LHCN-M2 (cell line): ENCODE measurements around the gene FOLR1. TPM values are rescaled to one million over a fixed set of nuclear protein-coding genes. Genes with fewer than 3 reads are reported as not detected.
"Not testable (repeated sequence)": the region's sequence is repeated elsewhere in the genome, so short reads cannot be mapped to it uniquely, and the experiment has no call there.

Experiments used
- DNase-seq: peaks from one replicate; pipeline ENCODE4 v3.0.0-alpha.2; 2012; ENCODE audit warnings: low read depth
- polyA plus RNA-seq: library from polyadenylated mRNA; unstranded; fragments of >200 nt; gene quantifications from one replicate; pipeline ENCODE4 v1.2.1, GENCODE V29; 2012; ENCODE audit warnings: missing spikeins
- total RNA-seq: library from RNA; depleted of rRNA; stranded (reverse); fragments of >200 nt; gene quantifications from 2 replicates; pipeline ENCODE4 v1.2.3, GENCODE V29; 2014; rRNA removed

Gene FOLR1
- total RNA-seq = 0.17 TPM in 1 of 2 replicates, not detected in the other
- polyA plus RNA-seq = 0.61 TPM

- peak; percentile 12 for DNase-seq
Measured at GRCh38 chr11:72191961-72192381, at the start of gene FOLR1. Gene FOLR1, plus strand, starts transcription at chr11:72192140. Its CDS starts 34 bp downstream, at chr11:72192174.

DNA sequence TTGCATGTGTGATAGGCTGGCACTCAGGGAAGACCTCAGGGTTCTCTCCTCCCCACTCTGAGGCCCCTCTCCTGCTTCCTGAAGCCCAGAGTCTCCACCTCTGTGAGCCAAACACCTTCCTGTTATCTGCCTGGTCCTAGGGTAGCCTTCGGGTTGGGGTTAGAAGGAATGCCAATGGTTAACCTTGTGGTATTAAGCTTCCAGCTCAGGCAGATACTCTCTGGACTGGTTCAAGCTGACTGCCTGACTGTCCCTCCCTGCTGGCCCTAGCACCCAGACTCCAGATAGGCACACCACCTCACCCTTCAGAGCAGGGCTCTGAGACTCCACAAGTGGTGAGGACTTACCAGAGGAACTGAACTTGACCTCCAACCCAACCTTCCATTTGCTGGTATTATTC is 49.4 kb upstream of the FOLR1 start:
- not testable (repeated sequence) for DNase-seq

GRCh38 chr11:72144807-72145565 is 47.0 kb upstream of the FOLR1 start:
- DNase-seq = no peak

- DNase-seq = peak; percentile 51
Measured at GRCh38 chr11:72146625-72147024, 45.3 kb upstream of the FOLR1 start.

- DNase-seq = no peak
Measured at GRCh38 chr11:72150882-72151281, 41.1 kb upstream of the FOLR1 start.

GRCh38 chr11:72153874-72154273 is 38.1 kb upstream of the FOLR1 start:
- not testable (repeated sequence) for DNase-seq

- DNase-seq = no peak
Measured at GRCh38 chr11:72154816-72155215, 37.1 kb upstream of the FOLR1 start.

GRCh38 chr11:72155751-72156150 is 36.2 kb upstream of the FOLR1 start:
- DNase-seq = no peak

DNA sequence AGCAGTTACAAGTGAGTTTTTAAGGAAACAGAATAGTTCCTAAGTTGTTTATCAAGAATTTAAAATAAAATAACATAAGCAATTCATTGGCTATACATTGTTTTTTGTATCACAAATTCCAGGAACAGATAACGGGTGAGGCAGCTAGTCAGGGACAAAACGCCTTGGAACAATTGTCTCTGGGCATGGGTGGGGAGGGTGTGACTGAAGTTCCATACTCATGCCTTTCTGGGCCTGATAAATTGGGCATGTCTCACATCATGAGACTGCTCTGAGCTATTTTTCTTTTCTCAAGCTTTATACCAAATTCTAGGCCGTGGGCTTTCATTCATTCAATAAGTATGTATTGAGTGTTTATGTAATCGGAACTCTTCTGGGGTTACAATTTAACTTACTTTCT is 34.8 kb upstream of the FOLR1 start:
- no peak for DNase-seq

- DNase-seq = no peak
Measured at GRCh38 chr11:72160319-72160718, 31.6 kb upstream of the FOLR1 start.

- no peak for DNase-seq
Measured at GRCh38 chr11:72162891-72163492, 28.9 kb upstream of the FOLR1 start.

GRCh38 chr11:72164187-72164586 is 27.8 kb upstream of the FOLR1 start:
- DNase-seq = not testable (repeated sequence)

DNA sequence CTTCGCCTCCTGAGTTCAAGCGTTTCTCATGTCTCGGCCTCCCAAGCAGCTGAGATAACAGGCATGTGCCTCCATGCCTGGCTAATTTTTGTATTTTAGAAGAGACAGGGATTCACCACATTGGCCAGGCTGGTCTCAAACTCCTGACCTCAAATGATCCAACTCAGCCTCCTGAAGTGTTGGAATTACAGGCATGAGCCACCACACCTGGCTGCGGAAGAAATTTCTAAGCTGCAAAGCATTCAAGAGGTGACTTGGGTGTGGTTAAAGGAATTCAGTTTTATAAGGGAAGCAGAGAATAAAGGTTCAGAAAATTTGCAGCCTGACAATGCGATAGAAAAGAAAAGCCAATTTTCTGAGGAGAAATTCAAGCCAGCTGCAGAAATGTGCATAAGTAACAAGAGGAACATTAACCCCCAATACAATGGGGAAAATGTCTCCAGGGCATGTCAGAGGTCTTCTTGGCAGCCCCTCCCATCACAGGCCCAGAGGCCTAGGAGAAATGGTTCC is 22.8 kb upstream of the FOLR1 start:
- DNase-seq = not testable (repeated sequence)

GRCh38 chr11:72169754-72170153 is 22.2 kb upstream of the FOLR1 start:
- DNase-seq = not testable (repeated sequence)

GRCh38 chr11:72172043-72172442 is 19.9 kb upstream of the FOLR1 start:
- DNase-seq = not testable (repeated sequence)

- DNase-seq = no peak
Measured at GRCh38 chr11:72173291-72173690, 18.6 kb upstream of the FOLR1 start.

GRCh38 chr11:72174302-72175070 is 17.5 kb upstream of the FOLR1 start:
- no peak for DNase-seq

- DNase-seq = no peak
Measured at GRCh38 chr11:72177656-72178055, 14.3 kb upstream of the FOLR1 start.

GRCh38 chr11:72179049-72179803 is 12.7 kb upstream of the FOLR1 start:
- DNase-seq = no peak

DNA sequence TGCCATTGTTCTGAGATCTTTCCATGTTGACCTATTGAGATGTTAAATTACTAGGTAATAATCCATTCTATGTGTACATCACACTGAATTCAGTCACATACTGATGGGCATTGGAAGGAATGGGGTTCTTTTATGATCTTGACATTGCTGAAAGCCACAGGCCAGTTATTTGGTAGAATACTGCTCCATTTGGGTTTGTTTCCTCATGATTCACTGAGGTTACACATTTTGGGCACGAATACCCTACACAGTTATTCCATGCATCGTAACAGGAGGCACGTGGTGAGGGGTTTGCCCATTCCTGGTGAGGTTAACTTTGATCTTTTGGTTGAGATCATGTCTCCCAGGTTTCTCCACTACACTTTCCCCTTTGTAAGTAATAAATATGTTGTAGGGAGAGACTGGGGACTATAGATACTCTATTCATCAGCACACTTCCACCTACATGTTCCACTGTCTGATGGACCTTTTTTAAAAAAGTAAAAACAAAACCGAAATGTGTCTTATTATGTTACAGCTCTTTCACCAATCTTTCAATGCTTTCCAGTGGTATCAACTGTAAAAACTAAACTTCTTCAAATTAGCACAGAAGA is 12.0 kb upstream of the FOLR1 start:
- no peak for DNase-seq
